Left renal pelvis (tissue), 4 donors: ENCODE measurements around the gene LCA5. TPM values are rescaled to one million over a fixed set of nuclear protein-coding genes. Genes with fewer than 3 reads are reported as not detected.
A peak's percentile ranks its signal among the peaks of the same experiment; 100 is the strongest.
"Not testable (repeated sequence)": the region's sequence is repeated elsewhere in the genome, so short reads cannot be mapped to it uniquely, and the experiment has no call there.

Experiments
- DNase-seq, 4 donors: peaks; one replicate each; pipeline ENCODE4 v3.0.0-alpha.2; 2013; ENCODE audit warnings: low read depth in 4 of 4, low spot score in 3 of 4
- polyA plus RNA-seq, 4 donors: library from polyadenylated mRNA; unstranded; fragments of 120-200 nt; gene quantifications; one replicate each; pipeline ENCODE4 v1.2.1, GENCODE V29; 2013; ENCODE audit not compliant: insufficient read length in 4 of 4

The LCA5 gene
- polyA plus RNA-seq, 4 donors: 9.5 to 13.9 (median 11.4) TPM

GRCh38 chr6:79468116-79468515 lies 69.1 kb downstream of the LCA5 start:
- no peak for DNase-seq

GRCh38 chr6:79467716-79468115 lies 69.5 kb downstream of the LCA5 start:
- no peak for DNase-seq

- no peak for DNase-seq
Observed at GRCh38 chr6:79466207-79466834, 70.9 kb downstream of the LCA5 start.

DNA sequence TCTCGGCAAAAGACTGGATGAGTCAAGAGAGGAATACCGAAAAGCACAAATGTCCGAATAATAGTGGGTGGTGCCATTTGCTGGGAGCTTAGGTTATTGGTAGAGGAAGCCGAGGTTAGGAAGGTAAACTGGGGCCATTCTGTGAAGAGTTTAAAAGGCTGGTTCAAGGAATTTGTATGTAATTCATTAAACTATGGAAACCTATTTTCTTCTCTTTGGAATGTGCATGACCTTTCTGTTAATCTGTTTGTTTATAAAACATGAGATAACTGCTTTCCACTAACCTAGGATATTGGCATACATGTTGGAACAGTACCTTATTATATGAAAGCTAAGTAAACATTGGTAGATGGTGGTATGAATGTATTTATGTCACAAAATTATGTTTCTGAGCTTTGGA lies 71.8 kb downstream of the LCA5 start:
- no peak for DNase-seq

DNA sequence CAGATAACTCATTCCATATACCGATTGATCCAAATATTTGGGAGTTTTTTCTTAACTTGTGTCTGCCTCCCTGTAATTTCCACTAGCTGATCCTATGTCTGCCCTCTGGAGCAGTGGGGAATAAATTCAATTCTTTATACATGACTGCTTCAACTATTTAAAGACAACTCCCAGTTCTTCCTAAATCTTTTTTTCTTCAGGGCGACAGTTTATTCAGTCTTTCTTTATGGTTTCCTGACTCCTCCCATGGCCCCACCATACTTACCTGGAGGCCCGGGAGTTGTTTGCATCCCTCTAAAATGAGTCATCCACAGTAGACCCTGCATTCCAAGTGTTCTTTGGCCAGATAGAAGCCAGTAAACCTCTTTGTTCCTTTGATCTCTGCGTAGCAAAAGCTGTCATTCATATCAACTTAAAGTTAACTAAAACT lies 73.6 kb downstream of the LCA5 start:
- DNase-seq: no peak

DNA sequence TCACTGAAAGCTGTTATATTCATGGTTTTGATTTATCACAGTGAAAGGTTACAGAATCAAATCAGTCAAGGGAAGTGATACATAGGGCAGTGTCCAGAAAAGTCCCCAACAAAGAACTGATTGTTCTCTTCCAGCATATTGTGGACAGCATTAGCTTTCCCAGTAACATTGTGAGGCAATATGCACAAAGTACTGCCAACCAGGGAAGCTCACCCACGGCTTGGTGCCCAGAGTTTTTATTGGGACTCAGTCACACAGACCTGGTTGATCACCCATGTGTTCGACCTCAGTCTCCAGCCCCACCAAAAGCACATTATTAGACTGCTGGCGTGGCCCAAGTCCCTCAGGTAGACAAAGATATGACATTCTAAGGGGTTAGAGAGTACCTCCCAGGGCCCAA lies 76.0 kb downstream of the LCA5 start:
- DNase-seq: no peak

- no peak for DNase-seq
Observed at GRCh38 chr6:79455446-79455845, 81.8 kb downstream of the LCA5 start.

DNA sequence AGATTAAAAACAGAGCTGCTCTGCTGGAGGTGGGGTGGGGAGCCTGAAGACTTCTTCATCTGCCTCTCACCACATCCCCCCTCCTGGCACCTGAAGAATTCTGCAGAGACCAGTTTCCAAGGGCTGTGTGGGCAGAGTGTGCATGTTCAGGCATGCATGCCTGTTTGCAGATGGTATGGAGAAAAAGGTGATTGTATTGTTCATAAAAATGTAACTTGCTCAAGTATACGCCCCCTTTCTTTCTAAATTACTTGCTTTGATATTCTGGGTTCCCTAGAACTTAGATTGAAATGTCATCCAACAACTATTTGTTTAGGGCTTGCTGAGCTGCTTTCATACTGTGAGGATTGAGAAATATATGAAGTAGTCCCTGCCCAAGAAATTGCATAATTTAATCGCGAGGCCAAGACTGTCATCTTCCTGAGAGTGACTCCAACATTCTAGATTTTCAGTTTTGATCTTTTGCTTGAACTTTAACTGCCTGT lies 83.6 kb downstream of the LCA5 start:
- DNase-seq: no peak

DNA sequence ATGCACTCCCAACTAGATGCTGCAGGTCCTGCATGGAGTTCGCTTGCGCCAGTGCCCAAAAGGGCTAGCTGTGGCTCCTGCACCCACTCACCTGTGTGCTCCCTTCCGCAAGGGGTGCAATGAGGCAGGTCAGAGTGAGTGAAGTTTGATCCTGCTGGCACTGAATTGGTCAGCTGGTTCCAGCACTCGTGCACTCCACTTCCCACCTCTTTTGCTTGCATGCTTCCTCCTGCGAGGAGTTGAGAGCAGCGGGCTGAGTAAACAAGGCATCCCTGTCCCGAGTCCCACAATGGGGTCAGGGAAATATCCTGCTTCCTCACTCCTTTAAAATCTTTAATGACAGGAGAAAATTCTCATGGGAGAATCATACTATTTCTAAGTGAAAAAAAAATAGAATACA lies 86.2 kb downstream of the LCA5 start:
- DNase-seq: no peak

GRCh38 chr6:79446006-79446405 lies 91.2 kb downstream of the LCA5 start:
- DNase-seq: no peak

DNA sequence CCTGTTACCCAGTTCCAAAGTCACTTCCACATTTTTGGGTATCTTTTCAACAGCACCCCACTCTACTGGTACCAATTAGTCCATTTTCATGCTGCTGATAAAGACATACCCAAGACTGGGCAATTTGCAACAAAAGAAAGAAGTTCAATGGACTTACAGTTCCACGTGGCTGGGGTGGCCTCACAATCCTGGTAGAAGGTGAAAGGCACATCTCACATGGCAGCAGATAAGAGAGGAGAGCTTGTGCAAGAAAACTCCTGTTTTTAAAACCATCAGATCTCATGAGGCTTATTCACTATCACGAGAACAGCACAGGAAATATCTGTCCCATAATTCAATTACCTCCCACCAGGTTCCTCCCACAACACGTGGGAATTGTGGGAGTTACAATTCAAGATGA lies 93.4 kb downstream of the LCA5 start:
- DNase-seq: not testable (repeated sequence)

GRCh38 chr6:79441192-79441591 lies 96.0 kb downstream of the LCA5 start:
- no peak for DNase-seq

- DNase-seq: no peak
Observed at GRCh38 chr6:79440598-79440997, 96.6 kb downstream of the LCA5 start.

- peak in 3 of 4 donors; percentile 34 to 39 (median 38) for DNase-seq
Observed at GRCh38 chr6:79438030-79438429, 99.2 kb downstream of the LCA5 start.

- DNase-seq: no peak
Observed at GRCh38 chr6:79436241-79436640, 101.0 kb downstream of the LCA5 start.

- no peak for DNase-seq
Observed at GRCh38 chr6:79435746-79436145, 101.5 kb downstream of the LCA5 start.

Other genes starting within 250 kb of the LCA5 start
- gene SH3BGRL2, start 93.9 kb upstream of the LCA5 start, polyA plus RNA-seq: 10 to 100 TPM; 16.0 to 40.6 (median 33.6) TPM